ENCODE data around the gene EVA1C. TPM values are rescaled to one million over a fixed set of nuclear protein-coding genes. Genes with fewer than 3 reads are reported as not detected.

EVA1C gene
- total and polyA plus RNA-seq, 10 of the 15 experiments (the other 5 are each of a cell fraction or from before 2014, with no cell fraction given): 0.13 to 0.56 (median 0.34) TPM; not detected in 7

Small RNAs within 50 kb of the gene (small RNA-seq; reads per million reads assigned to genes)
- gene RF00438 (not detected), gene RNA5SP490 (6.6 reads per million, percentile 92 among the genes with 10 or more reads in this experiment), gene SNORA80A (2.5 reads per million, percentile 70 among the genes with 10 or more reads in this experiment)

Other genes with a start within 250 kb of the EVA1C start
- gene MIS18A, start 133.7 kb upstream of the EVA1C start, total RNA-seq (2014; rRNA removed): 19.7 and 22.4 TPM in 2 replicates
- 24.1 and 24.9 TPM in 2 replicates for gene MIS18A, start 133.7 kb upstream of the EVA1C start, total RNA-seq (2014; rRNA removed; fragmentation: Illumina TruSeq; extraction: Trizol)
- gene MIS18A, start 133.7 kb upstream of the EVA1C start, total RNA-seq (2021): 24.7 and 26.2 TPM in 2 replicates
- 23.2 and 32.7 TPM in 2 replicates for gene MIS18A, start 133.7 kb upstream of the EVA1C start, polyA plus RNA-seq (2011; rRNA removed)
- 28.5 and 44.3 TPM in 2 replicates for gene MIS18A, start 133.7 kb upstream of the EVA1C start, polyA plus RNA-seq (2014; fragmentation: Illumina TruSeq; extraction: Trizol)
- 10 to 100 TPM in 1 of 2 experiments, 1 to 10 TPM in 1; 6.5 to 21.4 TPM for gene MIS18A, start 133.7 kb upstream of the EVA1C start, polyA plus RNA-seq (2014; fragmentation: Nextera tagmentation; extraction: Ambion mirVana)
- 23.4 and 27.8 TPM in 2 replicates for gene MIS18A, start 133.7 kb upstream of the EVA1C start, polyA plus RNA-seq (2014; rRNA removed)
- 10 to 100 TPM; 45.8 to 48.9 TPM for gene MIS18A, start 133.7 kb upstream of the EVA1C start, polyA plus RNA-seq (2016; fragmentation: Nextera tagmentation; extraction: Ambion mirVana)
- gene MRAP, start 113.9 kb upstream of the EVA1C start, total RNA-seq (2014; rRNA removed): not detected in 2 replicates
- gene MRAP, start 113.9 kb upstream of the EVA1C start, total RNA-seq (2014; rRNA removed; fragmentation: Illumina TruSeq; extraction: Trizol): not detected in 2 replicates
- gene MRAP, start 113.9 kb upstream of the EVA1C start, total RNA-seq (2021): not detected in 2 replicates
- not detected in 2 replicates for gene MRAP, start 113.9 kb upstream of the EVA1C start, polyA plus RNA-seq (2011; rRNA removed)
- gene MRAP, start 113.9 kb upstream of the EVA1C start, polyA plus RNA-seq (2014; fragmentation: Illumina TruSeq; extraction: Trizol): not detected in 2 replicates
- 1 to 10 TPM in 1 of 2 experiments, under 1 TPM in 1; 0.34 to 1.2 TPM for gene MRAP, start 113.9 kb upstream of the EVA1C start, polyA plus RNA-seq (2014; fragmentation: Nextera tagmentation; extraction: Ambion mirVana)
- gene MRAP, start 113.9 kb upstream of the EVA1C start, polyA plus RNA-seq (2014; rRNA removed): not detected in 2 replicates
- not detected for gene MRAP, start 113.9 kb upstream of the EVA1C start, polyA plus RNA-seq (2016; fragmentation: Nextera tagmentation; extraction: Ambion mirVana)
- 13.9 and 16.6 TPM in 2 replicates for gene URB1, start 19.7 kb upstream of the EVA1C start, total RNA-seq (2014; rRNA removed)
- 8.8 and 9.9 TPM in 2 replicates for gene URB1, start 19.7 kb upstream of the EVA1C start, total RNA-seq (2014; rRNA removed; fragmentation: Illumina TruSeq; extraction: Trizol)
- gene URB1, start 19.7 kb upstream of the EVA1C start, total RNA-seq (2021): 21.2 and 23.2 TPM in 2 replicates
- 3.8 and 7.2 TPM in 2 replicates for gene URB1, start 19.7 kb upstream of the EVA1C start, polyA plus RNA-seq (2011; rRNA removed)
- gene URB1, start 19.7 kb upstream of the EVA1C start, polyA plus RNA-seq (2014; fragmentation: Illumina TruSeq; extraction: Trizol): 6.5 and 8.8 TPM in 2 replicates
- gene URB1, start 19.7 kb upstream of the EVA1C start, polyA plus RNA-seq (2014; fragmentation: Nextera tagmentation; extraction: Ambion mirVana): 1 to 10 TPM in 1 of 2 experiments, under 1 TPM in 1; 0.56 to 1.2 TPM
- 9.1 and 11.0 TPM in 2 replicates for gene URB1, start 19.7 kb upstream of the EVA1C start, polyA plus RNA-seq (2014; rRNA removed)
- 1 to 10 TPM; 9.4 to 9.5 TPM for gene URB1, start 19.7 kb upstream of the EVA1C start, polyA plus RNA-seq (2016; fragmentation: Nextera tagmentation; extraction: Ambion mirVana)
- gene TCP10L, start 172.8 kb downstream of the EVA1C start, total RNA-seq (2014; rRNA removed): 0.11 TPM in 1 of 2 replicates, not detected in the other
- 0.45 TPM in 1 of 2 replicates, not detected in the other for gene TCP10L, start 172.8 kb downstream of the EVA1C start, total RNA-seq (2014; rRNA removed; fragmentation: Illumina TruSeq; extraction: Trizol)
- gene TCP10L, start 172.8 kb downstream of the EVA1C start, total RNA-seq (2021): 0.35 TPM in 1 of 2 replicates, not detected in the other
- 0.19 and 0.22 TPM in 2 replicates for gene TCP10L, start 172.8 kb downstream of the EVA1C start, polyA plus RNA-seq (2011; rRNA removed)
- 0.21 and 0.43 TPM in 2 replicates for gene TCP10L, start 172.8 kb downstream of the EVA1C start, polyA plus RNA-seq (2014; fragmentation: Illumina TruSeq; extraction: Trizol)
- under 1 TPM in 1 of 2 experiments, not detected in 1; 0.15 TPM for gene TCP10L, start 172.8 kb downstream of the EVA1C start, polyA plus RNA-seq (2014; fragmentation: Nextera tagmentation; extraction: Ambion mirVana)
- not detected in 2 replicates for gene TCP10L, start 172.8 kb downstream of the EVA1C start, polyA plus RNA-seq (2014; rRNA removed)
- gene TCP10L, start 172.8 kb downstream of the EVA1C start, polyA plus RNA-seq (2016; fragmentation: Nextera tagmentation; extraction: Ambion mirVana): under 1 TPM; 0.16 to 0.24 TPM
- 32.5 and 34.3 TPM in 2 replicates for gene CFAP298, start 199.7 kb downstream of the EVA1C start, total RNA-seq (2014; rRNA removed)
- gene CFAP298, start 199.7 kb downstream of the EVA1C start, total RNA-seq (2014; rRNA removed; fragmentation: Illumina TruSeq; extraction: Trizol): 22.0 and 23.2 TPM in 2 replicates
- gene CFAP298, start 199.7 kb downstream of the EVA1C start, total RNA-seq (2021): 33.1 and 34.5 TPM in 2 replicates
- gene CFAP298, start 199.7 kb downstream of the EVA1C start, polyA plus RNA-seq (2011; rRNA removed): 27.9 and 41.7 TPM in 2 replicates
- 21.8 and 22.9 TPM in 2 replicates for gene CFAP298, start 199.7 kb downstream of the EVA1C start, polyA plus RNA-seq (2014; fragmentation: Illumina TruSeq; extraction: Trizol)
- 10 to 100 TPM in 1 of 2 experiments, 1 to 10 TPM in 1; 9.5 to 19.5 TPM for gene CFAP298, start 199.7 kb downstream of the EVA1C start, polyA plus RNA-seq (2014; fragmentation: Nextera tagmentation; extraction: Ambion mirVana)
- gene CFAP298, start 199.7 kb downstream of the EVA1C start, polyA plus RNA-seq (2014; rRNA removed): 33.5 and 35.0 TPM in 2 replicates
- 10 to 100 TPM; 72.5 to 79.1 TPM for gene CFAP298, start 199.7 kb downstream of the EVA1C start, polyA plus RNA-seq (2016; fragmentation: Nextera tagmentation; extraction: Ambion mirVana)